HG03432 (cell line): ENCODE results near the gene KARS1.

Experiments used
- ATAC-seq: cut with Tn5 transposase; IDR thresholded peaks from one replicate; pipeline ENCODE4 v1.9.1; 2021; ENCODE audit warnings: mild to moderate bottlenecking, moderate library complexity; ENCODE audit not compliant: unreplicated experiment

KARS1 gene

GRCh38 chr16:75588716-75589115, 58.7 kb downstream of the KARS1 start:
- ATAC-seq: no peak

DNA sequence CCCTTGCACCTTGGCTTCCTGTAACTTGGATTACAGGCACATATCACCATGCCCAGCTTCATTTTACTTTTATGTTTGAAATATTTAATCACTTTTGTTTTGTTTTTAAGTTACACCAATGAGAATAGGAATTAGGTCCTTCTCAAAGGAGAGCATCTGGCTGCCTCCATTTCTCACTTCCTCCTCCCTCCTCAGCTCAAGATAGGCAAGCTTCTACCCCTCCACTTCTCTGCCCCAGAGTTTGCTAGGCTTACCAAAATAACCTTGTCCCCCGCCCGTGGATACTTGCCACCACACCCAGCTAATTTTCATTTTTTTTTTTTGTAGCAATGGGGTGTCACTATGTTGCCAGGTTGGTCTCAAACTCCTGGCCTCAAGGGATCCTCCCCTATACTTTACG, 63.4 kb downstream of the KARS1 start:
- ATAC-seq: peak; percentile 63

DNA sequence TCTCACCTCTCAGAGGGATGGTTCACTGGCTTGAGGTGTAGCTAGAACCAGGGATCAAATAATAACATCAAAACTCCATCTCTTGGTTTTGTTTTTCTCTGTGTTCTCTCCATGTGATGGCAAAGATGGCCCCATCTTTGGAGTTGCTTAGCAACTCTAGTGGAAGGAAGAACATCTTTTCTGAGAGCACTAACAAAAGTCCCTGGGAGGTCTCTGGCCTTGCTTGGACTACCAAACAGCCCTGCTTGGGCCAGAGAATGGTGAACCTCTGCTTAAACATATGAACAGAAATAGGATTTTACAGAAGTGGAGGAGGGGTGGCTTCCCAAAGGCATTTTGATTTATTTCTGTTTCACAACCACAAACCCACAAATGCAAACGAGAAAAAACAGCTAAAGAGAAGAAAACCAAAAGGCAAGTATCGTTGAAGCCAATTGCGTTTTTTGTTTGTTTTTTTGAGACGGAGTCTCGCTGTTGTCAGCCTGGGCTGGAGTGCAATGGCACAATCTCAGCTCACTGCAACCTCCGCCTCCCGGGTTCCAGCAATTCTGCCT, 68.1 kb downstream of the KARS1 start:
- ATAC-seq: no peak

DNA sequence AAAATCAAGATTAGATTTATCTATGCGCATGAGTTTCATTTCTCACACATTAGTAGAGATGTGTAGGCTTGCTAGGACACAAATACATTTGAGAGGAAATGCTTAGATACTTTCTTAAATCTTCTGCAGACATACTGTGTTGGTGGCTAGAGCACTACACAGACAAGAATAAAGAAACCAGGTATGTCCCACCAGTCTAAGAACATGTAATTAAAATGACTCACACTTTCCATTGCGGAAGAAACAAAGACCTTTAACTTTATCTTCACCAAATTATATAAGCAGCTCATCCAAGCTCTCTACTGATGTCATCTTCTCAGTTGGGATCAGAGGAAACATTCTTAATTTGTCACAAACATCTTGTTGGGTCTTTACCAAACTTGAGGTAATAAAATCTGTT, 68.7 kb downstream of the KARS1 start:
- ATAC-seq: no peak

GRCh38 chr16:75578212-75578611, 69.3 kb downstream of the KARS1 start:
- no peak for ATAC-seq
